Aorta (tissue), 5 donors: ENCODE results near the gene MAN1A1. TPM values are rescaled to one million over a fixed set of nuclear protein-coding genes. Genes with fewer than 3 reads are reported as not detected.

Experiments
- ATAC-seq: fragments of 200-7000 bp; cut with Tn5 transposase; one replicate; pipeline ENCODE4 v1.9.1; 2022; ENCODE audit warnings: moderate library complexity; ENCODE audit not compliant: low FRiP score
- DNase-seq, 2 donors: peaks; one replicate each; pipeline ENCODE4 v3.0.0-alpha.2; 2020
- H3K27ac ChIP-seq, 2 donors: one replicate each; pipeline ENCODE4 v1.5.1; 2013; ENCODE audit warnings: low read length in 2 of 2, mild to moderate bottlenecking in 2 of 2, moderate library complexity in 2 of 2, control low read depth in 1 of 2, inconsistent platforms in 1 of 2, low read depth in 1 of 2
- H3K27me3 ChIP-seq, 2 donors: one replicate each; pipeline ENCODE4 v1.6.1; 2013; ENCODE audit warnings: control low read depth in 1 of 2, low read length in 1 of 2, mild to moderate bottlenecking in 1 of 2, moderate library complexity in 1 of 2; ENCODE audit not compliant: insufficient read depth in 2 of 2, control insufficient read depth in 1 of 2
- H3K36me3 ChIP-seq, 2 donors: one replicate each; pipeline ENCODE4 v1.6.1; 2013; ENCODE audit warnings: control low read depth in 1 of 2, low read length in 1 of 2, mild to moderate bottlenecking in 1 of 2; ENCODE audit not compliant: insufficient read depth in 2 of 2, control insufficient read depth in 1 of 2
- H3K4me1 ChIP-seq, 2 donors: one replicate each; pipeline ENCODE4 v1.6.1; 2013; ENCODE audit warnings: low read length in 2 of 2, control low read depth in 1 of 2, mild to moderate bottlenecking in 1 of 2, moderate library complexity in 1 of 2; ENCODE audit not compliant: insufficient read depth in 2 of 2, control insufficient read depth in 1 of 2
- H3K4me3 ChIP-seq, 2 donors: one replicate each; pipeline ENCODE4 v1.5.1; 2013; ENCODE audit warnings: low read length in 2 of 2, control low read depth in 1 of 2, mild to moderate bottlenecking in 1 of 2
- H3K9me3 ChIP-seq: one replicate; pipeline ENCODE4 v1.6.1; 2013; ENCODE audit warnings: mild to moderate bottlenecking, low read length; ENCODE audit not compliant: control insufficient read depth
- WGBS, 2 donors: extraction: QIAGEN DNeasy Blood & Tissue Kit; methylation state at CpG; one replicate each; pipeline ENCODE4 v1.1.7; 2013; 5-methylcytosine and 5-hydroxymethylcytosine counted together
- intact Hi-C, 2 donors: fragments of 100-400 bp; cut with DNase I; formaldehyde crosslinking; loops; one replicate each; pipeline versions ENCODE4 v1.14.2 to v1.15.0; 2022
- polyA plus RNA-seq, 2 donors: library from polyadenylated mRNA; stranded (reverse); fragments of 200-250 nt; gene quantifications; one replicate each; pipeline ENCODE4 v1.2.3, GENCODE V29; 2013
- total RNA-seq, 2 donors: library from RNA; stranded (reverse); fragmentation: NEBNext Ultra II Directional; extraction: Animal tissue kit (Norgen Biotek cat#: 25700); gene quantifications; one replicate each; pipeline ENCODE4 v1.2.1, GENCODE V29; 2021
- donor health status: healthy with polysubstance abuse.
- donor health status: Bipolar disorder and iron deficiency.
- donor health status: DM: no; HTN: no; CAD: no.
- donor health status: DM: no; HTN: no; CAD: no.
- donor health status: DM: yes; HTN: yes; CAD: no.

The MAN1A1 gene
- total and polyA plus RNA-seq, 4 donors: 22.2 to 76.0 (median 40.2) TPM

GRCh38 chr6:119270545-119270944 is 79.0 kb downstream of the MAN1A1 start:
- Histone ChIP-seq H3K4me1 (no peaks in the 10 kb centered on the region), H3K27ac (no peak overlapping the region), H3K9me3 (no peaks in the 10 kb centered on the region), H3K27me3 (no peaks in the 10 kb centered on the region), H3K36me3 (no peaks in the 10 kb centered on the region), H3K4me3 (no peak overlapping the region)
- ATAC-seq (no peak), DNase-seq (no peak)
- intact Hi-C loops: no loop called here
- 94 to 95% methylated on average over 3 of the region's 3 CpGs for WGBS, 2 donors

- Histone ChIP-seq H3K27ac (no peak overlapping the region), H3K9me3 (no peaks in the 10 kb centered on the region), H3K36me3 (no peaks in the 10 kb centered on the region), H3K4me1 (no peaks in the 10 kb centered on the region), H3K27me3 (no peaks in the 10 kb centered on the region), H3K4me3 (no peak overlapping the region)
- peak in 1 of 2 donors; percentile 29 for DNase-seq
- intact Hi-C loops: no loop called here
- WGBS, 2 donors: 88 to 90% methylated on average over 8 of the region's 8 CpGs
- no peak for ATAC-seq
Measured at GRCh38 chr6:119269266-119270103, 80.1 kb downstream of the MAN1A1 start.

- Histone ChIP-seq H3K9me3 (no peaks in the 10 kb centered on the region), H3K27ac (no peak overlapping the region), H3K27me3 (no peaks in the 10 kb centered on the region), H3K4me1 (no peaks in the 10 kb centered on the region), H3K36me3 (no peaks in the 10 kb centered on the region), H3K4me3 (no peak overlapping the region)
- intact Hi-C loops: no loop called here
- no peak for ATAC-seq
- 86 to 95% methylated on average over 1 of the region's 1 CpG for WGBS, 2 donors
- no peak for DNase-seq
Measured at GRCh38 chr6:119267126-119267905, 82.2 kb downstream of the MAN1A1 start.

GRCh38 chr6:119264854-119265397 is 84.6 kb downstream of the MAN1A1 start:
- intact Hi-C loops: no loop called here
- no peak overlapping the region for H3K4me3 ChIP-seq
- no peak overlapping the region for H3K27ac ChIP-seq
- no peaks in the 10 kb centered on the region for H3K9me3 ChIP-seq
- no peaks in the 10 kb centered on the region for H3K27me3 ChIP-seq
- no peaks in the 10 kb centered on the region for H3K4me1 ChIP-seq
- DNase-seq (no peak), ATAC-seq (no peak)
- no peaks in the 10 kb centered on the region for H3K36me3 ChIP-seq

- Histone ChIP-seq H3K4me3 (no peak overlapping the region), H3K27me3 (no peaks in the 10 kb centered on the region), H3K9me3 (no peaks in the 10 kb centered on the region), H3K4me1 (no peaks in the 10 kb centered on the region), H3K27ac (no peak overlapping the region), H3K36me3 (no peaks in the 10 kb centered on the region)
- WGBS, 2 donors: 36 to 43% methylated on average over 2 of the region's 2 CpGs
- no peak for ATAC-seq
- no peak for DNase-seq
- intact Hi-C loops: no loop called here
Measured at GRCh38 chr6:119262612-119263011, 86.9 kb downstream of the MAN1A1 start.

GRCh38 chr6:119261944-119262284 is 87.6 kb downstream of the MAN1A1 start:
- no peaks in the 10 kb centered on the region for H3K9me3 ChIP-seq
- intact Hi-C loops: no loop called here
- H3K4me3 ChIP-seq: no peak overlapping the region
- no peaks in the 10 kb centered on the region for H3K4me1 ChIP-seq
- no peak overlapping the region for H3K27ac ChIP-seq
- no peaks in the 10 kb centered on the region for H3K27me3 ChIP-seq
- ATAC-seq (no peak), DNase-seq (no peak)
- no peaks in the 10 kb centered on the region for H3K36me3 ChIP-seq
- WGBS, 2 donors: 84 to 88% methylated on average over 3 of the region's 3 CpGs

- no peaks in the 10 kb centered on the region for H3K36me3 ChIP-seq
- ATAC-seq (no peak), DNase-seq (no peak)
- no peaks in the 10 kb centered on the region for H3K27me3 ChIP-seq
- no peaks in the 10 kb centered on the region for H3K4me1 ChIP-seq
- 91 to 93% methylated on average over 1 of the region's 1 CpG for WGBS, 2 donors
- no peak overlapping the region for H3K27ac ChIP-seq
- H3K4me3 ChIP-seq: no peak overlapping the region
- H3K9me3 ChIP-seq: no peaks in the 10 kb centered on the region
- intact Hi-C loops: no loop called here
Measured at GRCh38 chr6:119259027-119259426, 90.5 kb downstream of the MAN1A1 start.

GRCh38 chr6:119257726-119258125 is 91.8 kb downstream of the MAN1A1 start:
- H3K4me3 ChIP-seq: no peak overlapping the region
- no peaks in the 10 kb centered on the region for H3K27me3 ChIP-seq
- no peak overlapping the region for H3K27ac ChIP-seq
- DNase-seq: no peak
- no peaks in the 10 kb centered on the region for H3K4me1 ChIP-seq
- WGBS, 2 donors: 58 to 68% methylated on average over 1 of the region's 1 CpG
- no peaks in the 10 kb centered on the region for H3K9me3 ChIP-seq
- H3K36me3 ChIP-seq: no peaks in the 10 kb centered on the region
- intact Hi-C loops: no loop called here
- no peak for ATAC-seq
